Measurements from ENCODE around the gene GLIS1. TPM values are rescaled to one million over a fixed set of nuclear protein-coding genes. Genes with fewer than 3 reads are reported as not detected.
A peak's percentile ranks its signal among the peaks of the same experiment; 100 is the strongest.

GLIS1 gene
- total RNA-seq, 1 experiment from 2014 or later = 0.24 TPM

GRCh38 chr1:53747841-53748240 is 8.9 kb upstream of the GLIS1 start:
- no peaks in the 10 kb centered on the region for H3K4me1 Mint-ChIP-seq
- ChIA-PET POLR2A (no interaction called here), CTCF (interaction anchor here (1.0 kb wide), 1 partner anchor 32 kb away, joined by 3 read pairs; no protein-coding TSS in a partner anchor)
- TF ChIP-seq SMAD3 (CRISPR knock-in tag; IDR thresholded peaks at IDR 0.05; ENCODE audit: borderline replicate concordance) = no peak
- no peak for TF ChIP-seq CBFB (CRISPR knock-in tag; IDR thresholded peaks at IDR 0.05; ENCODE audit: low read depth)
- DNase-seq (ENCODE audit: low spot score) (no peak), ATAC-seq (no peak)
- peaks cover 14% of the 10 kb centered on the region for H3K27me3 Mint-ChIP-seq (ENCODE audit: low read depth)
- no peak overlapping the region for H3K27ac Mint-ChIP-seq
- peaks cover 6% of the 10 kb centered on the region for H3K9me3 Mint-ChIP-seq
- no peaks in the 10 kb centered on the region for H3K36me3 Mint-ChIP-seq
- no peak overlapping the region for H3K4me3 Mint-ChIP-seq

- Mint-ChIP-seq H3K27me3 (ENCODE audit: low read depth) (peaks cover 77% of the 10 kb centered on the region), H3K4me1 (no peaks in the 10 kb centered on the region), H3K4me3 (no peak overlapping the region), H3K9me3 (peaks cover 8% of the 10 kb centered on the region), H3K27ac (no peak overlapping the region), H3K36me3 (no peaks in the 10 kb centered on the region)
- TF ChIP-seq FOXK1 (CRISPR knock-in tag; IDR thresholded peaks at IDR 0.05) = no peak
- TF ChIP-seq GABPB1 (CRISPR knock-in tag; IDR thresholded peaks at IDR 0.05) = no peak
- ChIA-PET POLR2A (no interaction called here), CTCF (interaction anchor here (1.2 kb wide), 1 partner anchor 25 kb away, joined by 8 read pairs; no protein-coding TSS in a partner anchor)
- DNase-seq (ENCODE audit: low spot score) (no peak), ATAC-seq (no peak)
These were observed 1.7 kb upstream of the GLIS1 start for GRCh38 chr1:53740621-53741105.

GRCh38 chr1:53738205-53739108 is 507 bp downstream of the GLIS1 start:
- Mint-ChIP-seq H3K27me3 (ENCODE audit: low read depth) (peaks cover 91% of the 10 kb centered on the region), H3K27ac (no peak overlapping the region), H3K9me3 (peaks cover 8% of the 10 kb centered on the region), H3K4me1 (peaks cover 7% of the 10 kb centered on the region), H3K4me3 (peak overlapping the region; percentile 56), H3K36me3 (no peaks in the 10 kb centered on the region)
- ATAC-seq (no peak), DNase-seq (ENCODE audit: low spot score) (peak; percentile 22)
- POLR2A ChIA-PET = no interaction called here
- CTCF ChIA-PET = interaction anchor here (0.9 to 3.8 kb wide), 4 partner anchors 14 to 253 kb away, joined by 3 to 15 read pairs (median 4); no protein-coding TSS in a partner anchor
- 0 out of 2 replicates have a peak, but pooled peaks have one; percentile 48 for TF ChIP-seq FOXP1 (CRISPR knock-in tag; IDR thresholded peaks at IDR 0.05; ENCODE audit: borderline replicate concordance)
- TF ChIP-seq MYBL2 (CRISPR knock-in tag; IDR thresholded peaks at IDR 0.05) = 0 out of 2 replicates have a peak, but pooled peaks have one; percentile 57
- TF ChIP-seq NR3C1 (CRISPR knock-in tag; conservative IDR thresholded peaks at IDR 0.05; ENCODE audit: low read depth) = no peak

GRCh38 chr1:53737648-53738204 is 1.2 kb downstream of the GLIS1 start:
- Mint-ChIP-seq H3K36me3 (no peaks in the 10 kb centered on the region), H3K9me3 (peaks cover 1% of the 10 kb centered on the region), H3K27ac (no peak overlapping the region), H3K27me3 (ENCODE audit: low read depth) (peaks cover 84% of the 10 kb centered on the region), H3K4me3 (peak overlapping the region; percentile 56), H3K4me1 (peaks cover 7% of the 10 kb centered on the region)
- ChIA-PET CTCF (interaction anchor here (1.4 to 3.9 kb wide), 5 partner anchors 13 to 252 kb away, joined by 3 to 17 read pairs (median 8); no protein-coding TSS in a partner anchor), POLR2A (no interaction called here)
- no peak for TF ChIP-seq RORB (CRISPR knock-in tag; IDR thresholded peaks at IDR 0.05)
- peak; percentile 50; the same call in 1 of the 2 replicates for TF ChIP-seq FOXP4 (CRISPR knock-in tag; IDR thresholded peaks at IDR 0.05)
- TF ChIP-seq ZNF219 (CRISPR knock-in tag; IDR thresholded peaks at IDR 0.05; ENCODE audit: borderline replicate concordance) = peak; percentile 46; the same call in 1 of the 2 replicates
- TF ChIP-seq TEAD1 (CRISPR knock-in tag; IDR thresholded peaks at IDR 0.05) = 0 out of 2 replicates have a peak, but pooled peaks have one; percentile 26
- TF ChIP-seq ATF1 (CRISPR knock-in tag; IDR thresholded peaks at IDR 0.05) = 0 out of 2 replicates have a peak, but pooled peaks have one; percentile 4
- no peak for TF ChIP-seq CTCF (IDR thresholded peaks at IDR 0.05)
- TF ChIP-seq FOXK1 (CRISPR knock-in tag; IDR thresholded peaks at IDR 0.05) = 0 out of 2 replicates have a peak, but pooled peaks have one; percentile 19
- peak; percentile 39; the same call in 1 of the 2 replicates for TF ChIP-seq MAX (CRISPR knock-in tag; IDR thresholded peaks at IDR 0.05)
- TF ChIP-seq ZNF423 (CRISPR knock-in tag; IDR thresholded peaks at IDR 0.05) = peak; percentile 75
- 0 out of 2 replicates have a peak, but pooled peaks have one; percentile 46 for TF ChIP-seq ETV6 (CRISPR knock-in tag; IDR thresholded peaks at IDR 0.05)
- ATAC-seq (no peak), DNase-seq (ENCODE audit: low spot score) (peak; percentile 55)
